Smooth muscle cell (in vitro differentiated cells): ENCODE results near the gene CFI. TPM values are rescaled to one million over a fixed set of nuclear protein-coding genes. Genes with fewer than 3 reads are reported as not detected.

Experiments
- DNase-seq: peaks from one replicate; lab custom pipeline; 2025; ENCODE audit not compliant: unreplicated experiment; lab: John Stamatoyannopoulos, UW
- H2AFZ ChIP-seq: fragments of 200-600 bp; sonication (generic); 2 replicates; pipeline ENCODE4 v1.6.0; 2016; ENCODE audit warnings: antibody characterized with exemption, low read depth, mild to moderate bottlenecking
- H3F3A ChIP-seq: fragments of 200-600 bp; sonication (generic); 2 replicates; pipeline ENCODE4 v1.6.0; 2017; ENCODE audit warnings: antibody characterized with exemption, low read depth
- H3K27ac ChIP-seq: fragments of 200-600 bp; sonication (generic); 2 replicates; pipeline ENCODE4 v1.5.1; 2016; ENCODE audit warnings: low read depth, mild to moderate bottlenecking
- H3K27me3 ChIP-seq: fragments of 200-600 bp; sonication (generic); 2 replicates; pipeline ENCODE4 v1.6.1; 2016; ENCODE audit warnings: low read depth, mild to moderate bottlenecking
- H3K36me3 ChIP-seq: fragments of 200-600 bp; sonication (generic); 2 replicates; pipeline ENCODE4 v1.5.1; 2016; ENCODE audit warnings: low read depth
- H3K4me1 ChIP-seq: fragments of 200-600 bp; sonication (generic); 2 replicates; pipeline ENCODE4 v1.5.1; 2016; ENCODE audit warnings: low read depth
- H3K4me2 ChIP-seq: fragments of 200-600 bp; sonication (generic); 2 replicates; pipeline ENCODE4 v1.6.0; 2016; ENCODE audit warnings: mild to moderate bottlenecking
- H3K4me3 ChIP-seq: fragments of 200-600 bp; sonication (generic); 2 replicates; pipeline ENCODE4 v1.5.1; 2016; ENCODE audit warnings: mild to moderate bottlenecking
- H3K79me2 ChIP-seq: fragments of 200-600 bp; sonication (generic); 2 replicates; pipeline ENCODE4 v1.6.0; 2016; ENCODE audit warnings: low read depth, mild to moderate bottlenecking
- H3K9ac ChIP-seq: fragments of 200-600 bp; sonication (generic); 2 replicates; pipeline ENCODE4 v1.6.0; 2016; ENCODE audit warnings: low read depth
- H3K9me3 ChIP-seq: fragments of 200-600 bp; sonication (generic); replicated peaks from 2 replicates; pipeline ENCODE4 v1.5.1; 2016; ENCODE audit warnings: low read depth
- H4K20me1 ChIP-seq: fragments of 200-600 bp; sonication (generic); 2 replicates; pipeline ENCODE4 v1.6.0; 2016; ENCODE audit warnings: low read depth
- CTCF ChIP-seq: fragments of 200-600 bp; sonication (generic); IDR thresholded peaks from 2 replicates; pipeline ENCODE4 v1.5.1; 2017; ENCODE audit warnings: borderline replicate concordance, mild to moderate bottlenecking, antibody characterized with exemption; ENCODE audit not compliant: insufficient read depth, poor library complexity, severe bottlenecking
- WGBS: methylation state at CpG from one replicate; pipeline ENCODE4 v1.1.7; 2016; ENCODE audit warnings: low lambda C conversion rate; 5-methylcytosine and 5-hydroxymethylcytosine counted together
- polyA plus RNA-seq: library from polyadenylated mRNA; unstranded; fragments of >200 nt; fragmentation: Nextera tagmentation; extraction: Ambion mirVana; gene quantifications from 2 replicates; pipeline ENCODE4 v1.2.1, GENCODE V29; 2016
- total RNA-seq: library from RNA; depleted of rRNA; stranded (reverse); fragments of >200 nt; gene quantifications from 2 replicates; pipeline ENCODE4 v1.2.3, GENCODE V29; 2014

CFI gene
- total and polyA plus RNA-seq, 2 experiments from 2014 or later = 0.63 to 1.1 TPM

GRCh38 chr4:109816894-109817293 is 15.1 kb upstream of the CFI start:
- Histone ChIP-seq H3K27me3 (no peaks in the 10 kb centered on the region), H3K9ac (peak overlapping the region; percentile 79), H3K4me1 (peaks cover 9% of the 10 kb centered on the region)

GRCh38 chr4:109816082-109816442 is 14.3 kb upstream of the CFI start:
- no peak for DNase-seq
- H3K79me2 ChIP-seq = peaks cover 42% of the 10 kb centered on the region
- H3K9me3 ChIP-seq = no peaks in the 10 kb centered on the region

More at GRCh38 chr4:109816894-109817293, 15.1 kb upstream of the CFI start:
- 86% methylated on average over 1 of the region's 1 CpG for WGBS
- Histone ChIP-seq H3F3A (no peaks in the 10 kb centered on the region), H3K79me2 (peaks cover 42% of the 10 kb centered on the region), H4K20me1 (no peaks in the 10 kb centered on the region), H3K4me3 (peak overlapping the region; percentile 61), H3K4me2 (peak overlapping the region; percentile 80), H3K27ac (peak overlapping the region; percentile 83), H3K36me3 (no peaks in the 10 kb centered on the region), H2AFZ (no peak overlapping the region), H3K9me3 (no peaks in the 10 kb centered on the region)
- no peak for TF ChIP-seq CTCF
- no peak for DNase-seq

GRCh38 chr4:109815151-109816081 is 13.6 kb upstream of the CFI start, which contains the start of gene GAR1:
Gene GAR1, plus strand, starts transcription at chr4:109815762. Its CDS starts 403 bp downstream, at chr4:109816165.
- Histone ChIP-seq H3K4me3 (peak within 1 kb of the TSS; percentile 61), H3K36me3 (no peaks in the 10 kb centered on the region), H4K20me1 (no peaks in the 10 kb centered on the region), H3K4me2 (peak within 1 kb of the TSS; percentile 80), H3K4me1 (peaks cover 9% of the 10 kb centered on the region), H2AFZ (peak within 1 kb of the TSS; percentile 94), H3K27me3 (no peaks in the 10 kb centered on the region), H3K9me3 (no peaks in the 10 kb centered on the region), H3K27ac (peak within 1 kb of the TSS; percentile 83), H3F3A (no peaks in the 10 kb centered on the region), H3K79me2 (peaks cover 42% of the 10 kb centered on the region), H3K9ac (peak within 1 kb of the TSS; percentile 79)
- under 1% methylated on average over 53 of the region's 53 CpGs for WGBS
- no peak for TF ChIP-seq CTCF
- peak; percentile 42 for DNase-seq

More at GRCh38 chr4:109816082-109816442, 14.3 kb upstream of the CFI start:
- WGBS = under 1% methylated on average over 19 of the region's 19 CpGs
- peak overlapping the region; percentile 79 for H3K9ac ChIP-seq
- peak overlapping the region; percentile 61 for H3K4me3 ChIP-seq
- peak overlapping the region; percentile 83 for H3K27ac ChIP-seq
- H3K4me2 ChIP-seq = peak overlapping the region; percentile 80
- no peak for TF ChIP-seq CTCF
- H3K4me1 ChIP-seq = peaks cover 9% of the 10 kb centered on the region
- no peaks in the 10 kb centered on the region for H3F3A ChIP-seq
- peak overlapping the region; percentile 94 for H2AFZ ChIP-seq
- H3K36me3 ChIP-seq = no peaks in the 10 kb centered on the region
- H3K27me3 ChIP-seq = no peaks in the 10 kb centered on the region
- no peaks in the 10 kb centered on the region for H4K20me1 ChIP-seq
